ENCODE measurements around the gene PSMC3.

The PSMC3 gene

DNA sequence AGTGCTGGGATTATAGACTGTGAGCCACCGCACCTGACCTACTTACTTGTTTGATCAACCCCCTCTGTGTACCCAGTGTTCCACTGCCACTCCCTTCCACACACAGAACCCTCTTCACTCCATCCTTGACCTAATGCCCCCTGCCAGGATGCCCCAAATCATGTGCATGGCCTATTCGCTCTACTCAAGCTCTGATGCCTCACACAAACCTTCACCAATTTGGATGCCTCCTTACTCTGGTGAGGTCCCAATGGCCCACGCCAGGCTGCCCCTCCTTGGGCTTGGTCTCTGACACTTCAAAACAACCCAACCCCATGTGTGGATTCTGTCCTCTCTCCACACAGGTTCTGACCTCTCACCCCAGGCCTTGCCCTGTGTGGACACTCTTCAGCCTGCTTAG, 9.4 kb upstream of the PSMC3 start:
- no peak overlapping the region for H3K27ac ChIP-seq
- DNase-seq: no peak
- TF ChIP-seq, protein P1, sequence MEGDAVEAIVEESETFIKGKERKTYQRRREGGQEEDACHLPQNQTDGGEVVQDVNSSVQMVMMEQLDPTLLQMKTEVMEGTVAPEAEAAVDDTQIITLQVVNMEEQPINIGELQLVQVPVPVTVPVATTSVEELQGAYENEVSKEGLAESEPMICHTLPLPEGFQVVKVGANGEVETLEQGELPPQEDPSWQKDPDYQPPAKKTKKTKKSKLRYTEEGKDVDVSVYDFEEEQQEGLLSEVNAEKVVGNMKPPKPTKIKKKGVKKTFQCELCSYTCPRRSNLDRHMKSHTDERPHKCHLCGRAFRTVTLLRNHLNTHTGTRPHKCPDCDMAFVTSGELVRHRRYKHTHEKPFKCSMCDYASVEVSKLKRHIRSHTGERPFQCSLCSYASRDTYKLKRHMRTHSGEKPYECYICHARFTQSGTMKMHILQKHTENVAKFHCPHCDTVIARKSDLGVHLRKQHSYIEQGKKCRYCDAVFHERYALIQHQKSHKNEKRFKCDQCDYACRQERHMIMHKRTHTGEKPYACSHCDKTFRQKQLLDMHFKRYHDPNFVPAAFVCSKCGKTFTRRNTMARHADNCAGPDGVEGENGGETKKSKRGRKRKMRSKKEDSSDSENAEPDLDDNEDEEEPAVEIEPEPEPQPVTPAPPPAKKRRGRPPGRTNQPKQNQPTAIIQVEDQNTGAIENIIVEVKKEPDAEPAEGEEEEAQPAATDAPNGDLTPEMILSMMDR (IDR thresholded peaks at IDR 0.05; ENCODE audit: low read depth, low read length): no peak
- no peaks in the 10 kb centered on the region for H3K9me3 ChIP-seq (ENCODE audit: severe bottlenecking)
- H3K36me3 ChIP-seq: no peaks in the 10 kb centered on the region
- no peaks in the 10 kb centered on the region for H3K27me3 ChIP-seq (ENCODE audit: insufficient read depth, low read depth, severe bottlenecking)
- H3K4me3 ChIP-seq (ENCODE audit: low read depth, low read length): no peak overlapping the region

GRCh38 chr11:47434011-47434786, 8.0 kb upstream of the PSMC3 start:
- no peak overlapping the region for H3K4me3 ChIP-seq (ENCODE audit: low read depth, low read length)
- no peaks in the 10 kb centered on the region for H3K36me3 ChIP-seq
- no peak overlapping the region for H3K27ac ChIP-seq
- no peaks in the 10 kb centered on the region for H3K27me3 ChIP-seq (ENCODE audit: insufficient read depth, low read depth, severe bottlenecking)
- DNase-seq: no peak
- no peaks in the 10 kb centered on the region for H3K9me3 ChIP-seq (ENCODE audit: severe bottlenecking)
- TF ChIP-seq, protein P1 (IDR thresholded peaks at IDR 0.05; ENCODE audit: low read depth, low read length): no peak

- Histone ChIP-seq H3K36me3 (no peaks in the 10 kb centered on the region), H3K9me3 (ENCODE audit: severe bottlenecking) (no peaks in the 10 kb centered on the region), H3K4me3 (ENCODE audit: low read depth, low read length) (no peak overlapping the region), H3K27ac (no peak overlapping the region), H3K27me3 (ENCODE audit: insufficient read depth, low read depth, severe bottlenecking) (no peaks in the 10 kb centered on the region)
- TF ChIP-seq, protein P1 (IDR thresholded peaks at IDR 0.05; ENCODE audit: low read depth, low read length): no peak
- no peak for DNase-seq
Measured at GRCh38 chr11:47433157-47433556, 6.9 kb upstream of the PSMC3 start.

- TF ChIP-seq, protein P1 (IDR thresholded peaks at IDR 0.05; ENCODE audit: low read depth, low read length): no peak
- H3K4me3 ChIP-seq (ENCODE audit: low read depth, low read length): no peak overlapping the region
- H3K27me3 ChIP-seq (ENCODE audit: insufficient read depth, low read depth, severe bottlenecking): no peaks in the 10 kb centered on the region
- H3K36me3 ChIP-seq: no peaks in the 10 kb centered on the region
- H3K27ac ChIP-seq: no peak overlapping the region
- no peak for DNase-seq
- no peaks in the 10 kb centered on the region for H3K9me3 ChIP-seq (ENCODE audit: severe bottlenecking)
Measured at GRCh38 chr11:47431356-47432083, 5.3 kb upstream of the PSMC3 start.

- DNase-seq: no peak
- Histone ChIP-seq H3K36me3 (peaks cover 6% of the 10 kb centered on the region), H3K27me3 (ENCODE audit: insufficient read depth, low read depth, severe bottlenecking) (no peaks in the 10 kb centered on the region), H3K4me3 (ENCODE audit: low read depth, low read length) (no peak overlapping the region), H3K9me3 (ENCODE audit: severe bottlenecking) (no peaks in the 10 kb centered on the region), H3K27ac (no peak overlapping the region)
- TF ChIP-seq, protein P1 (IDR thresholded peaks at IDR 0.05; ENCODE audit: low read depth, low read length): no peak
Measured at GRCh38 chr11:47430524-47430923, 4.3 kb upstream of the PSMC3 start.

Data from WERI-Rb-1 (cell line).